Activated CD8-positive, alpha-beta T cell treated with anti-CD3 and anti-CD28 coated beads, Interleukin-2, amount 10 ng/mL, durations not matched to agents 7 days and 5 days (primary cell): ENCODE data around the gene SKA2. TPM values are rescaled to one million over a fixed set of nuclear protein-coding genes. Genes with fewer than 3 reads are reported as not detected.
A peak's percentile ranks its signal among the peaks of the same experiment; 100 is the strongest.

Experiments
- ATAC-seq: fragments of 150-1000 bp; cut with Tn5 transposase; one replicate; pipeline ENCODE4 v1.10.0; 2021; ENCODE audit warnings: moderate library complexity
- CTCF ChIA-PET: fragments of 350-600 bp; sonication (Branson Sonifier 250); formaldehyde crosslinking; loops from one replicate; lab custom pipeline; 2021; ENCODE audit warnings: antibody characterized with exemption; lab: Charles Lee
- POLR2A ChIA-PET: fragments of 350-600 bp; sonication (Branson Sonifier 250); formaldehyde crosslinking; loops from one replicate; lab custom pipeline; 2021; ENCODE audit warnings: antibody characterized with exemption; lab: Charles Lee
- DNase-seq: peaks from one replicate; pipeline ENCODE4 v3.0.0-alpha.2; 2020
- H3K27ac Mint-ChIP-seq: one replicate; pipeline ENCODE4 v1.8.0; 2021; ENCODE audit warnings: mild to moderate bottlenecking, mixed read lengths
- H3K27me3 Mint-ChIP-seq: one replicate; pipeline ENCODE4 v1.8.0; 2021; ENCODE audit warnings: low read depth, mixed read lengths
- H3K36me3 Mint-ChIP-seq: one replicate; pipeline ENCODE4 v1.8.0; 2021; ENCODE audit warnings: low read depth, mixed read lengths
- H3K4me1 Mint-ChIP-seq: one replicate; pipeline ENCODE4 v1.8.0; 2021; ENCODE audit warnings: low read depth, mixed read lengths
- H3K4me3 Mint-ChIP-seq: one replicate; pipeline ENCODE4 v1.8.0; 2021; ENCODE audit warnings: mild to moderate bottlenecking, mixed read lengths
- H3K9me3 Mint-ChIP-seq: one replicate; pipeline ENCODE4 v1.8.0; 2022; ENCODE audit warnings: mixed read lengths; ENCODE audit not compliant: insufficient read depth
- total RNA-seq, 2 experiments: library from RNA; stranded (reverse); gene quantifications; one replicate each; pipeline ENCODE4 v1.2.3, GENCODE V29; 2021

The SKA2 gene
- total RNA-seq, 2 experiments from 2014 or later: 105 to 121 TPM

DNA sequence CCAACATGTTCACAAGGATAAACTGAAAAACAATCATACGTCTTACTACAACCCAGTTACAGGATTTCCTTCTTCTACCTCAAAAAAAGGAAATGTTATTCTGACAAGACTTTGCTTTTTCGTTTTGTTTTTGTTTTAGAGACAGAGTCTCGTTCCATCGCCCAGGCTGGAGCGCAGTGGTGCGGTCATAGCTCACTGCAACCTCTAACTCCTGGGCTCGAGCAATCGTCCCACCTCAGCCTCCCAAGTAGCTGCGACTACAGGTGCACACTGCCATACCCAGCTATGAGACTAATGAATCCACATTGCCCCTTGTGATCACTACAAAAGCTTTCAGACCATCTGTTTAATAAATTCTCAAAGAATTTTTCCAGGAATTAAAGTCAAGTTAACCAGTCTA lies 39.5 kb downstream of the SKA2 start:
- no peak overlapping the region for H3K4me3 Mint-ChIP-seq
- CTCF ChIA-PET: interaction anchor here (1.3 kb wide), 1 partner anchor 11 kb away, joined by 5 read pairs; no protein-coding TSS in a partner anchor
- DNase-seq: no peak
- no peak for ATAC-seq
- no peak overlapping the region for H3K27ac Mint-ChIP-seq
- POLR2A ChIA-PET: no interaction called here
- peaks cover 7% of the 10 kb centered on the region for H3K4me1 Mint-ChIP-seq
- peaks cover 39% of the 10 kb centered on the region for H3K36me3 Mint-ChIP-seq
- H3K27me3 Mint-ChIP-seq: no peaks in the 10 kb centered on the region
- H3K9me3 Mint-ChIP-seq: no peaks in the 10 kb centered on the region

GRCh38 chr17:59111539-59111938 lies 43.4 kb downstream of the SKA2 start:
- H3K27me3 Mint-ChIP-seq: no peaks in the 10 kb centered on the region
- POLR2A ChIA-PET: no interaction called here
- peaks cover 34% of the 10 kb centered on the region for H3K4me1 Mint-ChIP-seq
- CTCF ChIA-PET: no interaction called here
- H3K27ac Mint-ChIP-seq: no peak overlapping the region
- H3K9me3 Mint-ChIP-seq: no peaks in the 10 kb centered on the region
- peaks cover 43% of the 10 kb centered on the region for H3K36me3 Mint-ChIP-seq
- H3K4me3 Mint-ChIP-seq: no peak overlapping the region
- DNase-seq (no peak), ATAC-seq (no peak)

DNA sequence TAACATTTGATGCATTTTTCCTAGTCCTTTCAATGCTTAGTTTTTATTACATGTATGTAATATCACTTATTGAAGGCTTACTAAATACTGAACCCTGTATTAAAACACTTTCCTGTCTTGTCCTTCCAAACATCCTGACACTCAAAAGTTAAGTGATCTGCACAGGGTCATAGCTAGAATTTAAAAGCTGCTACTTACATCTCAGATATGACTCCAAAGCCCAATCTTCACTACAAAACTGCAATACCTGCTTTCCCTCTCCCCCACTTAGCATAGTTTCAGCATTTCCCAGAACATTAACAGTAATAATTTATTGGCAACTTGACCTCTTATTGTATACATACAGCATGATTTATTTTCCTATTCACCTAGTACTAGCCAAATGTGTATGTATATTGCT lies 44.0 kb downstream of the SKA2 start:
- no peak overlapping the region for H3K27ac Mint-ChIP-seq

GRCh38 chr17:59108400-59109102 lies 46.4 kb downstream of the SKA2 start:
- POLR2A ChIA-PET: interaction anchor here (2.8 to 3.3 kb wide), 2 partner anchors 47 to 477 kb away, joined by 15 to 48 read pairs; partner anchors contain the start of genes PRR11 and SKA2
- ATAC-seq: no peak

More for the DNA sequence above, 44.0 kb downstream of the SKA2 start:
- Mint-ChIP-seq H3K4me1 (peaks cover 34% of the 10 kb centered on the region), H3K36me3 (peaks cover 43% of the 10 kb centered on the region), H3K27me3 (no peaks in the 10 kb centered on the region), H3K4me3 (no peak overlapping the region), H3K9me3 (no peaks in the 10 kb centered on the region)
- ATAC-seq (no peak), DNase-seq (no peak)
- ChIA-PET CTCF (interaction anchor here (0.9 kb wide), 1 partner anchor 109 kb away, joined by 3 read pairs; the partner anchor contains the start of gene GDPD1), POLR2A (no interaction called here)

DNA sequence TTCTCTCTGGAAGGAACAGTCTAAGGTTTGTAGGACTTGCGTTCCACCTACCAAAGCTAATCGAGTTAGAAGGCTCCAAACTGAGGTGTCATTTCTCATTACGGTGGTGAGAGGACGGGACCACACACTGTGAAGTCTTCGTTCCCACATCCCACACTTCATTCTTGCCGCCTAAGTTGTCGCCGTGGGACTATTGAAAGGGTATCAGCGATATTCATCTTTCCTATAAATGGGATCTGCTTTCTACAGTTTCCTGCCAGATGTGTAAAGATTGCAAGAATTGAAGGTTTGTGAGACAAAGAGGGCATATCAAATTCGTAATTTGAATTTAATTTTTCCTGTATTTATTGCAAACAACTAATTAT lies 47.7 kb downstream of the SKA2 start:
- peaks cover 41% of the 10 kb centered on the region for H3K36me3 Mint-ChIP-seq
- ATAC-seq (no peak), DNase-seq (no peak)
- peak overlapping the region; percentile 95 for H3K27ac Mint-ChIP-seq
- POLR2A ChIA-PET: interaction anchor here (0.9 to 3.3 kb wide), 8 partner anchors 11 to 1119 kb away, joined by 3 to 48 read pairs (median 6); partner anchors contain the start of genes PRR11, RAD51C, SKA2 and VEZF1
- no peaks in the 10 kb centered on the region for H3K9me3 Mint-ChIP-seq
- no peaks in the 10 kb centered on the region for H3K27me3 Mint-ChIP-seq
- H3K4me1 Mint-ChIP-seq: peaks cover 52% of the 10 kb centered on the region
- CTCF ChIA-PET: interaction anchor here (0.7 to 1.5 kb wide), 4 partner anchors 17 to 414 kb away, joined by 3 to 5 read pairs (median 4); no protein-coding TSS in a partner anchor
- peak overlapping the region; percentile 97 for H3K4me3 Mint-ChIP-seq

More at GRCh38 chr17:59108400-59109102, 46.4 kb downstream of the SKA2 start:
- no peak overlapping the region for H3K27ac Mint-ChIP-seq
- no peak for DNase-seq
- H3K4me1 Mint-ChIP-seq: peaks cover 52% of the 10 kb centered on the region
- H3K4me3 Mint-ChIP-seq: peak overlapping the region; percentile 97
- CTCF ChIA-PET: interaction anchor here (1.0 to 1.3 kb wide), 3 partner anchors 13 to 76 kb away, joined by 3 to 5 read pairs (median 4); partner anchors contain the start of gene SKA2
- H3K36me3 Mint-ChIP-seq: peaks cover 36% of the 10 kb centered on the region
- no peaks in the 10 kb centered on the region for H3K27me3 Mint-ChIP-seq
- no peaks in the 10 kb centered on the region for H3K9me3 Mint-ChIP-seq

GRCh38 chr17:59106463-59107305 lies 48.3 kb downstream of the SKA2 start, which contains the start of gene TRIM37:
Gene TRIM37, minus strand, starts transcription at chr17:59106880. Its CDS starts 419 bp downstream, at chr17:59106461.
- DNase-seq (peak; percentile 99), ATAC-seq (peak; percentile 98)
- Mint-ChIP-seq H3K36me3 (peaks cover 37% of the 10 kb centered on the region), H3K4me1 (peaks cover 51% of the 10 kb centered on the region), H3K27me3 (no peaks in the 10 kb centered on the region), H3K9me3 (no peaks in the 10 kb centered on the region), H3K27ac (peak within 1 kb of the TSS; percentile 95), H3K4me3 (peak within 1 kb of the TSS; percentile 97)
- ChIA-PET CTCF (interaction anchor here (0.7 to 1.5 kb wide), 4 partner anchors 18 to 414 kb away, joined by 3 to 5 read pairs (median 4); no protein-coding TSS in a partner anchor), POLR2A (interaction anchor here (0.7 to 3.3 kb wide), 10 partner anchors 8 to 1118 kb away, joined by 3 to 48 read pairs (median 4); partner anchors contain the start of genes PRR11, RAD51C, SKA2 and VEZF1)

- peak; percentile 47 for ATAC-seq
- Mint-ChIP-seq H3K4me1 (peaks cover 48% of the 10 kb centered on the region), H3K36me3 (peaks cover 34% of the 10 kb centered on the region), H3K4me3 (peak overlapping the region; percentile 97), H3K9me3 (no peaks in the 10 kb centered on the region), H3K27me3 (no peaks in the 10 kb centered on the region), H3K27ac (peak overlapping the region; percentile 95)
- CTCF ChIA-PET: interaction anchor here (1.5 kb wide), 2 partner anchors 44 to 46 kb away, joined by 4 to 5 read pairs; no protein-coding TSS in a partner anchor
- DNase-seq: peak; percentile 80
- POLR2A ChIA-PET: interaction anchor here (0.6 to 3.3 kb wide), 8 partner anchors 8 to 1117 kb away, joined by 3 to 48 read pairs (median 4); partner anchors contain the start of genes PRR11, SKA2 and VEZF1
These were observed 49.0 kb downstream of the SKA2 start for GRCh38 chr17:59105852-59106462.

DNA sequence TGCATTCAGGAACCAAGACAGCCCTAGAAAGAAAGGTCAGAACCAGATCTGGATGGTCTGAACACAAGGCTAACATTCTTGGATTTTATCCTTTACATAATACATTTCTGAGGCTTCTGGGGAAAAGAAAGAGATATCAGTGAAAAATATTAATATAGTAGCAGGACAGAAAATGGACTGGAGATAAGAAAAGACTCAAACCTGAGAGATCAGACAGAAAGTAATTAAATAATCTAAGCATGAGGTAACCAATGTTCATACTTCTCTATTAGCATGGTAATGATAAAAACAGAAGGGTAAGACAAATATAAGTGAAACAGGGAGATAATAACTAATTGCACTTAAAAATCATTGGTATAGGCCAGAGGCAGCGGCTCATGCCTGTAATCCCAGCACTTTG lies 53.8 kb downstream of the SKA2 start:
- POLR2A ChIA-PET: no interaction called here
- Mint-ChIP-seq H3K9me3 (no peaks in the 10 kb centered on the region), H3K36me3 (peaks cover 41% of the 10 kb centered on the region)

DNA sequence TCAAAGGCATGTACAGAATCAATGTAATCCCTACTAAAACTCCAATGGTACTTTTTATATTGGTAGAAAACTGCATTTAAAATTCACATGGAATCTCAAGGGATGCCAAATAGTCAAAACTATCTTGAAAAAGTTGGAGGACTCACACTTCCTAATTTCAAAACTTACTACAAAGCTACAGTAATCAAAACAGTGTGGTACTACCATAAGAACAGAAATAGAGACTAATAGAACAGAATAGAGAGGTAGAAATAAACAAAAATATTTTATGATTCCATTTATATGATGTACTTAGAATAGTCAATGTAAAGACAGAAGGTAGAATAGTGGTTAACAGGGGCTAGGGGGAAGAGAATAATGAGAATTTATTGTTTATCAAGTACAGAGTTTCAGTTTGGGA lies 57.1 kb downstream of the SKA2 start:
- Mint-ChIP-seq H3K4me1 (peaks cover 11% of the 10 kb centered on the region), H3K27me3 (no peaks in the 10 kb centered on the region), H3K27ac (no peak overlapping the region), H3K4me3 (no peak overlapping the region), H3K9me3 (no peaks in the 10 kb centered on the region), H3K36me3 (peaks cover 36% of the 10 kb centered on the region)
- ATAC-seq (no peak), DNase-seq (no peak)
- ChIA-PET POLR2A (interaction anchor here (1.0 kb wide), 1 partner anchor 8 kb away, joined by 3 read pairs; the partner anchor contains the start of gene TRIM37), CTCF (no interaction called here)

More for the DNA sequence above, 53.8 kb downstream of the SKA2 start:
- Mint-ChIP-seq H3K27me3 (no peaks in the 10 kb centered on the region), H3K4me3 (no peak overlapping the region), H3K27ac (no peak overlapping the region), H3K4me1 (peaks cover 30% of the 10 kb centered on the region)
- ATAC-seq (no peak), DNase-seq (no peak)
- CTCF ChIA-PET: no interaction called here

- CTCF ChIA-PET: interaction anchor here (0.8 to 1.1 kb wide), 3 partner anchors 13 to 845 kb away, joined by 3 to 4 read pairs (median 4); no protein-coding TSS in a partner anchor
- Mint-ChIP-seq H3K4me3 (no peak overlapping the region), H3K36me3 (peaks cover 28% of the 10 kb centered on the region), H3K9me3 (no peaks in the 10 kb centered on the region), H3K27ac (no peak overlapping the region), H3K4me1 (peaks cover 9% of the 10 kb centered on the region), H3K27me3 (no peaks in the 10 kb centered on the region)
- POLR2A ChIA-PET: interaction anchor here (1.0 to 1.1 kb wide), 2 partner anchors 12 to 463 kb away, joined by 4 to 6 read pairs; partner anchors contain the start of gene TRIM37
- DNase-seq (no peak), ATAC-seq (no peak)
These were observed 60.0 kb downstream of the SKA2 start for GRCh38 chr17:59094861-59095530.
